Astrocyte (in vitro differentiated cells and primary cell): ENCODE measurements around the gene ATP6V0D1.

Source experiments
- EZH2 ChIP-seq: IDR thresholded peaks from 2 replicates; pipeline ENCODE4 v1.6.1; 2012; ENCODE audit warnings: mild to moderate bottlenecking, low read length, inconsistent platforms; ENCODE audit not compliant: insufficient read depth
- TF ChIP-seq, protein P1 (sequence below): IDR thresholded peaks from 2 replicates; pipeline ENCODE4 v1.5.1; 2011; ENCODE audit warnings: low read depth, mild to moderate bottlenecking, inconsistent platforms, low read length, moderate library complexity; ENCODE audit not compliant: insufficient read depth

DNA sequence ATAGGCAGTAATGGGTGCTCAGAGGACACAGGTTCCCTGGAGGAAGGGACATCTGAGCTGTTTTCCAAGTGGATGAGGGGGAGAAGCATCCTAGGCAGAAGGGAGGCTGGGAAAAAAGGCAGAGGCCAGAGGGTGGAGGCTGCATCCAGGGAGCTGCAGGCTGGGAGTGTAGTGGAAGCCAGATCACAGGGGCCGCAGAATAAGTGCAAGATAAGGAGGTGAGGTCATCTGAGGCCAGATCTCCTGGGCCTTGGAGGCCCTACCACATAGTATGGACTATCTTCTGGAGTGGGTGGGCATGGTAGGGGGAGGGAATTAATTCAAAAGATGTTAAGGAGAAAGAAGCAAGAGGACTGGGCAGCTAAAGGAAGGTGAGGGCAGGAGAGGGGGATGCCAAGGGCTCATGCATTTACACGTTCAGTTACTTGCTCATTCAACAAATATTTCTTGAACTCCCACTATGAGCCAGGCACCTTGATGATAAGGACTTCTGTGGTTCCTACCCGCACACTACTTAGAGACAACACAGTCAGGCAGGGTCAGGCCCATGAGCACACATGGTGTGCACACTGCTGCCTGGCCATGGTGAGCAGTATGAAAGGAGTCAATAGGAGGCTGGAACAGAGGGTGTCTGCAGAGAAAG lies 45.3 kb upstream of the ATP6V0D1 start:
- no peak for TF ChIP-seq EZH2
- TF ChIP-seq, protein P1, sequence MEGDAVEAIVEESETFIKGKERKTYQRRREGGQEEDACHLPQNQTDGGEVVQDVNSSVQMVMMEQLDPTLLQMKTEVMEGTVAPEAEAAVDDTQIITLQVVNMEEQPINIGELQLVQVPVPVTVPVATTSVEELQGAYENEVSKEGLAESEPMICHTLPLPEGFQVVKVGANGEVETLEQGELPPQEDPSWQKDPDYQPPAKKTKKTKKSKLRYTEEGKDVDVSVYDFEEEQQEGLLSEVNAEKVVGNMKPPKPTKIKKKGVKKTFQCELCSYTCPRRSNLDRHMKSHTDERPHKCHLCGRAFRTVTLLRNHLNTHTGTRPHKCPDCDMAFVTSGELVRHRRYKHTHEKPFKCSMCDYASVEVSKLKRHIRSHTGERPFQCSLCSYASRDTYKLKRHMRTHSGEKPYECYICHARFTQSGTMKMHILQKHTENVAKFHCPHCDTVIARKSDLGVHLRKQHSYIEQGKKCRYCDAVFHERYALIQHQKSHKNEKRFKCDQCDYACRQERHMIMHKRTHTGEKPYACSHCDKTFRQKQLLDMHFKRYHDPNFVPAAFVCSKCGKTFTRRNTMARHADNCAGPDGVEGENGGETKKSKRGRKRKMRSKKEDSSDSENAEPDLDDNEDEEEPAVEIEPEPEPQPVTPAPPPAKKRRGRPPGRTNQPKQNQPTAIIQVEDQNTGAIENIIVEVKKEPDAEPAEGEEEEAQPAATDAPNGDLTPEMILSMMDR, result no peak
